Measurements from ENCODE around the gene GAGE12D.
"Not testable (repeated sequence)": the region's sequence is repeated elsewhere in the genome, so short reads cannot be mapped to it uniquely, and the experiment has no call there.

Gene GAGE12D, protein sequence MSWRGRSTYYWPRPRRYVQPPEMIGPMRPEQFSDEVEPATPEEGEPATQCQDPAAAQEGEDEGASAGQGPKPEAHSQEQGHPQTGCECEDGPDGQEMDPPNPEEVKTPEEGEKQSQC

GRCh38 chrX:49541433-49541832 lies at the start of gene GAGE12D:
Gene GAGE12D, plus strand, starts transcription at chrX:49541733. Its CDS starts 1,155 bp downstream, at chrX:49542888.
- DNase-seq (ENCODE audit: low spot score); FAIRE-seq: not testable (repeated sequence)

- FAIRE-seq = not testable (repeated sequence)
These were observed 9.7 kb upstream of the GAGE12D start, which contains the start of gene GAGE12C for GRCh38 chrX:49531877-49532276. Gene GAGE12C, plus strand, starts transcription at chrX:49532177. Its CDS starts 1,155 bp downstream, at chrX:49533332.

GRCh38 chrX:49550989-49551388 lies 9.5 kb downstream of the GAGE12D start, which contains the start of gene GAGE12E:
Gene GAGE12E, plus strand, starts transcription at chrX:49551289. Its CDS starts 1,155 bp downstream, at chrX:49552444.
- not testable (repeated sequence) for FAIRE-seq; DNase-seq (ENCODE audit: low spot score)

More at GRCh38 chrX:49531877-49532276, 9.7 kb upstream of the GAGE12D start, which contains the start of gene GAGE12C:
- DNase-seq (ENCODE audit: low spot score) = not testable (repeated sequence)

GRCh38 chrX:49560542-49560941 lies 19.0 kb downstream of the GAGE12D start, which contains the start of gene GAGE12F:
Gene GAGE12F, plus strand, starts transcription at chrX:49560842. Its CDS starts 1,155 bp downstream, at chrX:49561997.
- not testable (repeated sequence) for DNase-seq (ENCODE audit: low spot score); FAIRE-seq

- not testable (repeated sequence) for FAIRE-seq; DNase-seq (ENCODE audit: low spot score)
These were observed 27.2 kb downstream of the GAGE12D start for GRCh38 chrX:49568728-49569127.

DNA sequence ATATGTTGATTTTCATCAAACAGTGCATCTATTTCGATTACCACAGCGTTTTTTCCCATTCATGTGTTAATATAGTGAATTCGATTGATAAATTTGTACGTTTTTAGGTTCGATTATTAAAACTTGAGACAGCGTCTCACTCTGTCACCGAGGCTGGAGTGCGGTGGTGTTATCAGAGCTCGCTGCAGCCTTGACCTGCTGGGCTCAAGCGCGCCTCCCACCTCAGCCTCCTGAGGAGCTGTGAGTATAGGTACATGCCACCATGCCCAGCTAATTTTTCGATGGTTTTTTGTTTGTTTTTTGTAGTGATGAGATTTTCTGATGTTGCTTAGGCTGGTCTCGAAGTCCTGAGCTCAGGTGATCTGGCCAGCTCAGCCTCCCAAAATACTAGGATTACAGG lies 27.6 kb downstream of the GAGE12D start:
- not testable (repeated sequence) for FAIRE-seq; DNase-seq (ENCODE audit: low spot score)

- not testable (repeated sequence) for DNase-seq (ENCODE audit: low spot score); FAIRE-seq
These were observed 28.6 kb downstream of the GAGE12D start, which contains the start of gene GAGE12G for GRCh38 chrX:49570100-49570499. Gene GAGE12G, plus strand, starts transcription at chrX:49570400. Its CDS starts 1,155 bp downstream, at chrX:49571555.

GRCh38 chrX:49579649-49580048 lies 38.1 kb downstream of the GAGE12D start, which contains the start of gene GAGE12H:
Gene GAGE12H, plus strand, starts transcription at chrX:49579949. Its CDS starts 1,155 bp downstream, at chrX:49581104.
- not testable (repeated sequence) for DNase-seq (ENCODE audit: low spot score); FAIRE-seq

DNA sequence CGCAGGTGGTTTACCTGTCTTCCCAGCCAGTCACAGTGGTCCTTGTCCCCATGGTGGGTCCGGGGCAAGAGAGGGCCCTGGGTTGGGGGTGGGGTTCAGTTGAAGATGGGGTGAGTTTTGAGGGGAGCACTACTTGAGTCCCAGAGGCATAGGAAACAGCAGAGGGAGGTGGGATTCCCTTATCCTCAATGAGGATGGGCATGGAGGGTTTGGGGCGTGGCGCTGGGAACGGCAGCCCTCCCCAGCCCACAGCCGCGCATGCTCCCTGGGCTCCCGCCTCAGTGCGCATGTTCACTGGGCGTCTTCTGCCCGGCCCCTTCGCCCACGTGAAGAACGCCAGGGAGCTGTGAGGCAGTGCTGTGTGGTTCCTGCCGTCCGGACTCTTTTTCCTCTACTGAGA lies 47.7 kb downstream of the GAGE12D start, which contains the start of gene GAGE2A:
Gene GAGE2A (plus strand): TSS at position 301 of the 400 bp plus-strand sequence. CDS start 1,155 bp downstream, outside the sequence.
- FAIRE-seq; DNase-seq (ENCODE audit: low spot score): not testable (repeated sequence)

DNA sequence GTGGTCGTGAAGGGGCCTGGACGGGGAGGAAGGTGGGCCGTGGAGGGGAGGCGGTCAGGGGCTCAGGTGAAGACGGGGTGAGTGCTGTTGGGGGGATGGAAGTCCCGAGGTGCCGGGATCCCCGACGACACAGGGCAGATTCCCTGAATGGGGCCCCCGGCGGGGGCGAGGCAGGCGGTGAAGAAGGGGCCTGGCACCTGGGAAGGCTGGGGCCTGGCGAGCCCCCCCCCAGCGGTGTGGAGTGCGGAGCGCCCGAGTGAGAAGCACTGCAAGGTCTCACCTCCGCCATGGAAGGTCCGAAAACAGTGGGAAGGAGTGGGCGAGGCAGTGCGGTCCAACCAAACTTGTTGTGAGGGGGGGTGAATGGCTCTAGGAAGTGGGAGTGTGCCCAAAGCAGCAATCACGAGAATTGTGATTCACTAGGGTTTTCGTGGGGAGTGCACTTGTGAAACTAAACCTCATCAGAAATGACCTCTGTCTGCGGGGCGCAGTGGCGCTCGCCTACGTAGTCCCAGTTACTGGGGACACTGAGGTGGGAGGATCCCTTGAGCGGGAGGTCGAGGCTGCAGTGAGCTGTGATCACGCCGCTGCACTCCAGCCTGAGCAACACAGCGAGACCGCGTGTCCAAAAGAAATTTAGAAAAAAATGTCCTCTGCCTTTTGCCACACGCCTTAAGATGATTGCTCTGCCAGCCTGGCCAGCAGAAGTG lies 48.4 kb downstream of the GAGE12D start:
- DNase-seq (ENCODE audit: low spot score); FAIRE-seq: not testable (repeated sequence)

DNA sequence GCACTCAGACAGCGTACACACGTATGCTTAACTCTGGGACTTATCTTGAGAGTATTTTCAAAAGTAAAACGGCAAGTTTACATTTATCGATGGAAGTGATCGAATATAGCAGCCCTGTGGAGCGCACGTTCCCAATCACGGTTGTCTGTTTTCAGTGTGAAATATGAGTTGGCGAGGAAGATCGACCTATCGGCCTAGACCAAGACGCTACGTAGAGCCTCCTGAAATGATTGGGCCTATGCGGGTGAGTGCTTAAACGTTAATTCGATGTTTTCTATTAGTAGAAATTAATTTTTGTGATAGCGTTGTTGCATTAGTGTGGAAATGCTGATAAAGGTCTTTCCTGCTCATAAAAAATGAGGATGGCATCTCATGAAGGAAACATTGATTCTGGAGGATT lies 49.0 kb downstream of the GAGE12D start:
- not testable (repeated sequence) for FAIRE-seq; DNase-seq (ENCODE audit: low spot score)
